Breast epithelium (tissue), 4 donors: ENCODE measurements around the gene GPLD1. TPM values are rescaled to one million over a fixed set of nuclear protein-coding genes. Genes with fewer than 3 reads are reported as not detected.

Experiments used
- DNase-seq, 2 donors: peaks; one replicate each; pipeline ENCODE4 v3.0.0-alpha.2; 2019; ENCODE audit warnings: low spot score in 2 of 2
- H3K27ac ChIP-seq, 2 donors: fragments of 200-600 bp; sonication (generic) in 1 of 2; one replicate each; pipeline ENCODE4 v1.5.1; 2016 to 2019; ENCODE audit warnings: mild to moderate bottlenecking in 1 of 2
- H3K27me3 ChIP-seq, 2 donors: fragments of 200-600 bp; sonication (generic) in 1 of 2; one replicate each; pipeline versions ENCODE4 v1.5.1 to v1.6.0; 2017 to 2019; ENCODE audit warnings: control low read depth in 1 of 2, mild to moderate bottlenecking in 1 of 2
- H3K36me3 ChIP-seq: fragments of 200-600 bp; one replicate; pipeline ENCODE4 v1.5.1; 2019
- H3K4me1 ChIP-seq, 2 donors: fragments of 200-600 bp; sonication (generic); one replicate each; pipeline ENCODE4 v1.5.1; 2016 to 2019; ENCODE audit warnings: control low read depth in 1 of 2
- H3K4me3 ChIP-seq, 3 donors: fragments of 200-600 bp; sonication (generic); 1 replicate in 2 of 3; 2 replicates in 1 of 3; pipeline ENCODE4 v1.5.1; 2016 to 2019; ENCODE audit warnings: mild to moderate bottlenecking in 3 of 3, moderate library complexity in 2 of 3
- H3K9me3 ChIP-seq, 2 donors: fragments of 200-600 bp; sonication (generic) in 1 of 2; one replicate each; pipeline ENCODE4 v1.5.1; 2016 to 2019; ENCODE audit warnings: control low read depth in 1 of 2
- POLR2A ChIP-seq: fragments of 450-650 bp; IDR thresholded peaks from one replicate; pipeline ENCODE4 v1.6.1; 2016; ENCODE audit warnings: antibody characterized with exemption, mild to moderate bottlenecking, moderate library complexity
- POLR2AphosphoS5 ChIP-seq, 3 donors: sonication (generic); formaldehyde crosslinking; IDR thresholded peaks; one replicate each; pipeline ENCODE4 v1.6.1; 2017; ENCODE audit warnings: antibody characterized with exemption in 3 of 3
- intact Hi-C: fragments of 100-400 bp; cut with DNase I; formaldehyde crosslinking; loops from one replicate; pipeline ENCODE4 v1.15.1; 2023; ENCODE audit warnings: low total_unique reads
- total RNA-seq, 3 donors: library from RNA; depleted of rRNA; stranded (reverse); fragments of >200 nt; gene quantifications; one replicate each; pipeline ENCODE4 v1.1.0, GENCODE V29; 2016
- TF ChIP-seq, protein P1 (sequence below), 3 donors: fragments of 450-650 bp; IDR thresholded peaks; one replicate each; pipeline ENCODE4 v1.5.1; 2016 to 2017; ENCODE audit warnings: antibody characterized with exemption in 3 of 3, mild to moderate bottlenecking in 3 of 3, moderate library complexity in 3 of 3

Gene GPLD1
- total RNA-seq, 3 donors from 2014 or later, result 1.3 to 7.7 (median 2.5) TPM

DNA sequence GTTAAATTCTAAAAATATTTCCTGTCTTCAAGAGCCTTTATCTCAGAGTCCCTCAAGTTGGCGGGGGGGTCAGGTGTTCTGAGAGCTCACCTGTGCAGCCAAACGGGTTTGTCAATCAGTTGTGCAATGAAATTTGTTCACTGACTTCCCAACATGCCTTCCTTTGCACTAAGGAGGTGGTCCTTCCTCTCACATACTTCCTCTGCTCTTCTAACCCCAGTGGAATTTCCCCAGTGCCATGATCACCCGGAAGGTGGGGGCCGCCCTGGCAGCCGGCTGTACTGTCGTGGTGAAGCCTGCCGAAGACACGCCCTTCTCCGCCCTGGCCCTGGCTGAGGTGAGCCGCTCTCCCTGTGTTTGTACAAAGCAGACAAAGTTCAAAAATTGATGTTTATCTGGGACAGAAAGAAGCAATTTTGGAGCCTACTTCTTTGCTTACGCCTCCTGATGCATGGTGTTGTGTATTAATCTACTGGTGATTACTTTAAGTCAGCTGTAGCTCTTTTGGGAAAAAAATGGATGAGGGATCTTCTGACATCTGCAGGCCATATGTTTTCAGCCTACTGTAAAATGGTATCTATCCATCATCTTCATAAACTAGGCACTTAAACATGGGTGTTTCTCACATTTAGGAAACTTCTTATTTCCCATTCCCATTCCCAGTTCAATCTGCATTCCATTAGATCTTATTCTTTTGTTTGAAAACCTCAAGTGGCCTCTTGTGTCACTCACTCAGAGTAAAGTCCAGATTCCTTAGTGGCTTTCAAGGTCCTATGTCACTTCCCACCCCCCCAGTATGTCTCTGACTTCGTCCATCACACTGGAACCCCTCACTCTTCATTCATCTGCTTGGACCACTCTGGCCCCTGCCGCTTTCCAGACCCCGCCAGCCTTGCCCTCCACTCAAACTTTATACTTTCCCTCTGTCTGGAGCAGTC, 15.5 kb upstream of the GPLD1 start:
- H3K4me1 ChIP-seq, result no peaks in the 10 kb centered on the region
- H3K4me3 ChIP-seq, result no peak overlapping the region
- H3K9me3 ChIP-seq, result no peaks in the 10 kb centered on the region
- no peak for TF ChIP-seq POLR2A
- TF ChIP-seq, protein P1, sequence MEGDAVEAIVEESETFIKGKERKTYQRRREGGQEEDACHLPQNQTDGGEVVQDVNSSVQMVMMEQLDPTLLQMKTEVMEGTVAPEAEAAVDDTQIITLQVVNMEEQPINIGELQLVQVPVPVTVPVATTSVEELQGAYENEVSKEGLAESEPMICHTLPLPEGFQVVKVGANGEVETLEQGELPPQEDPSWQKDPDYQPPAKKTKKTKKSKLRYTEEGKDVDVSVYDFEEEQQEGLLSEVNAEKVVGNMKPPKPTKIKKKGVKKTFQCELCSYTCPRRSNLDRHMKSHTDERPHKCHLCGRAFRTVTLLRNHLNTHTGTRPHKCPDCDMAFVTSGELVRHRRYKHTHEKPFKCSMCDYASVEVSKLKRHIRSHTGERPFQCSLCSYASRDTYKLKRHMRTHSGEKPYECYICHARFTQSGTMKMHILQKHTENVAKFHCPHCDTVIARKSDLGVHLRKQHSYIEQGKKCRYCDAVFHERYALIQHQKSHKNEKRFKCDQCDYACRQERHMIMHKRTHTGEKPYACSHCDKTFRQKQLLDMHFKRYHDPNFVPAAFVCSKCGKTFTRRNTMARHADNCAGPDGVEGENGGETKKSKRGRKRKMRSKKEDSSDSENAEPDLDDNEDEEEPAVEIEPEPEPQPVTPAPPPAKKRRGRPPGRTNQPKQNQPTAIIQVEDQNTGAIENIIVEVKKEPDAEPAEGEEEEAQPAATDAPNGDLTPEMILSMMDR (IDR thresholded peaks at IDR 0.05), result no peak
- no peak for TF ChIP-seq POLR2AphosphoS5 (IDR thresholded peaks at IDR 0.05)
- H3K27me3 ChIP-seq, result no peaks in the 10 kb centered on the region
- no peaks in the 10 kb centered on the region for H3K36me3 ChIP-seq
- intact Hi-C loops, result no loop called here
- no peak for DNase-seq
- no peak overlapping the region for H3K27ac ChIP-seq

DNA sequence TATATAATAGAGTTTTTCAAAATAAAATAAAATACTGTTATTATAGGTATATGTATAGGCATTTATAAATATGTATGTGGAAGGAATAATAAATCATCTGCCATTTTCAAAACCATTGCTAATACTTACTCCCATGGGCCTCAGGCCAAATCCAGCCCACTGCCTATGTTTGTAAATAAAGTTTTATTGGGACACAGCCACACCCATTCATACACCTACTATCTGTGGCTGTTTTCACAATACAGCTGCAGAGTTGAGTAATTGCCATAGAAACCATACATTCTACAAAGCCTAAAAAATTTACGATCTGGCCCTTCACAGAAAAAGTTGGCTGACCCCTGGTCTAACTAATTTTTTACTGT, 14.9 kb upstream of the GPLD1 start:
- Histone ChIP-seq H3K4me3 (no peak overlapping the region), H3K4me1 (no peaks in the 10 kb centered on the region), H3K27me3 (no peaks in the 10 kb centered on the region), H3K9me3 (no peaks in the 10 kb centered on the region), H3K27ac (no peak overlapping the region), H3K36me3 (no peaks in the 10 kb centered on the region)
- DNase-seq, result no peak
- TF ChIP-seq, protein P1 (IDR thresholded peaks at IDR 0.05), result no peak
- TF ChIP-seq POLR2A (no peak), POLR2AphosphoS5 (IDR thresholded peaks at IDR 0.05) (no peak)
- intact Hi-C loops, result no loop called here

- TF ChIP-seq POLR2AphosphoS5 (IDR thresholded peaks at IDR 0.05) (no peak), POLR2A (no peak)
- TF ChIP-seq, protein P1 (IDR thresholded peaks at IDR 0.05), result no peak
- intact Hi-C loops, result no loop called here
- no peaks in the 10 kb centered on the region for H3K4me1 ChIP-seq
- H3K27me3 ChIP-seq, result no peaks in the 10 kb centered on the region
- no peaks in the 10 kb centered on the region for H3K36me3 ChIP-seq
- no peak overlapping the region for H3K27ac ChIP-seq
- no peak for DNase-seq
- no peaks in the 10 kb centered on the region for H3K9me3 ChIP-seq
- H3K4me3 ChIP-seq, result no peak overlapping the region
These were observed 12.5 kb upstream of the GPLD1 start for GRCh38 chr6:24501914-24502313.

DNA sequence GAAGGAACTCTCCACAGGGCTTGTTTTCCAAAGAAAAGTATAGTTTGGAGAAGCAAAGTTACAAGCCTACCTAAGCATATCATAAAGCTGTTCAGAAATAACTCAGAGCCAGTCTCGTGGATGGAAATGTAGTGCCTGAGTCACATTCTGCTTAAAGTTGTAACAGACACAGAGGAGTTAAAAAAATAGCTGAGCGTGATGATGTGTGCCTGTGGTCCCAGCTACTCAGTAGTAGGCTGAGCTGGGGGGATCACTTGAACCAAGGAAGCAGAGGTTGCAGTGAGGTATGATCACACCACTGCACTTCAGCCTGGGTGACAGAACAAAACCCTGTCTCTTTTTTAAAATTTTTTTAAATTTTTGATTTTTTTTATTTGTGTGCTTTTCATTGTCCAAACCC, 12.0 kb upstream of the GPLD1 start:
- no peaks in the 10 kb centered on the region for H3K27me3 ChIP-seq
- intact Hi-C loops, result no loop called here
- TF ChIP-seq POLR2A (no peak), POLR2AphosphoS5 (IDR thresholded peaks at IDR 0.05) (no peak)
- TF ChIP-seq, protein P1 (IDR thresholded peaks at IDR 0.05), result no peak
- no peaks in the 10 kb centered on the region for H3K36me3 ChIP-seq
- H3K9me3 ChIP-seq, result no peaks in the 10 kb centered on the region
- DNase-seq, result no peak
- no peak overlapping the region for H3K4me3 ChIP-seq
- no peak overlapping the region for H3K27ac ChIP-seq
- no peaks in the 10 kb centered on the region for H3K4me1 ChIP-seq

DNA sequence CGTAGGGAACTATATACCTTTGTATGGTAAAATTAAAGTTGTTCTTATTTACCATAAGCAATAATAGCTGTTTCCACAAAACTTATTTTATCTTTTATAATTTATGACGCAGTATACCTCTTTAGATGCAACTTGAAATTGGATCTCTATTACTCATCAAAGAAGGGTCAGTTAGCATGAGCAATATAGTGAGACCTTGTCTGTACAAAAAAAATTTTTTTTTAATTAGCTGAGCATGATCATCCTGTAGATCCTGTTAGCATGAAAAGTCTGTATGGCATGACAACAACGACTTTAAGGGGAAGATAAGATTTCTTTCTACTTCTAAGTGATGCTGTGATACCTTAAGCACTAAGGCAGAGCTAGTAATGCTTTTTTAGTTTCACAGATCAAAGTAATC, 11.3 kb upstream of the GPLD1 start:
- no peaks in the 10 kb centered on the region for H3K27me3 ChIP-seq
- no peaks in the 10 kb centered on the region for H3K4me1 ChIP-seq
- DNase-seq, result no peak
- no peak overlapping the region for H3K4me3 ChIP-seq
- intact Hi-C loops, result no loop called here
- H3K9me3 ChIP-seq, result no peaks in the 10 kb centered on the region
- TF ChIP-seq POLR2AphosphoS5 (IDR thresholded peaks at IDR 0.05) (no peak), POLR2A (no peak)
- TF ChIP-seq, protein P1 (IDR thresholded peaks at IDR 0.05), result no peak
- no peaks in the 10 kb centered on the region for H3K36me3 ChIP-seq
- H3K27ac ChIP-seq, result no peak overlapping the region
